Dendritic cell treated with granulocyte-macrophage colony-stimulating factor and Interleukin-4, amounts not matched to agents 40 ng/mL and 50 ng/mL, for 4 days (primary cell): ENCODE results near the gene ARMS2.
A peak's percentile ranks its signal among the peaks of the same experiment; 100 is the strongest.

Experiments
- H3K27ac Mint-ChIP-seq: one replicate; pipeline ENCODE4 v1.8.0; 2022; ENCODE audit warnings: mild to moderate bottlenecking, mixed read lengths
- H3K27me3 Mint-ChIP-seq: one replicate; pipeline ENCODE4 v1.8.0; 2022; ENCODE audit warnings: mild to moderate bottlenecking, mixed read lengths
- H3K36me3 Mint-ChIP-seq: one replicate; pipeline ENCODE4 v1.8.0; 2022; ENCODE audit warnings: low read depth, mixed read lengths
- H3K4me1 Mint-ChIP-seq: one replicate; pipeline ENCODE4 v1.8.0; 2022; ENCODE audit warnings: low read depth, mixed read lengths
- H3K4me3 Mint-ChIP-seq: one replicate; pipeline ENCODE4 v1.8.0; 2022; ENCODE audit warnings: mild to moderate bottlenecking, moderate library complexity, mixed read lengths
- H3K9me3 Mint-ChIP-seq: one replicate; pipeline ENCODE4 v1.8.0; 2022; ENCODE audit warnings: mixed read lengths
- intact Hi-C: fragments of 100-400 bp; cut with micrococcal nuclease; formaldehyde crosslinking; loops from one replicate; pipeline ENCODE4 v1.15.0; 2022

Gene ARMS2

DNA sequence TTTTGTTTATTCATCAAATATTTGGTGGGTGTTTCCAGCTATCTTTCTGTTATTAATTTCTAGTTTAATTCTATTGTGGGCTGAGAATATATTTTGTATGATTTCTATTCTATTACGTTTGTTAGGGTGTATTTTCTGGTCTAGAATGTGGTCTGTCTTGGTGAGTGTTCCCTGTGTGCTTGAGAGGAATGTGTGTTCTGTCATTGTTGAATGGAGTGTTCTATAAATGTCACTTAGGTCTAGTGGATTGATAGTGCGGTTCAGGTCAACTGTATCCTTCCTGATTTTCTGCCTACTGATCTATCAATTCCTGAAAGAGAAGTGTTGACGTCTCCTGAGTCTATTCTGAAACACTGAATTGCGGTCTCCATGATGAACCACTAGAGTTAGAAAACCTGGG, 15.4 kb downstream of the ARMS2 start:
- no peaks in the 10 kb centered on the region for H3K9me3 Mint-ChIP-seq
- H3K4me3 Mint-ChIP-seq: no peak overlapping the region
- H3K27ac Mint-ChIP-seq: no peak overlapping the region
- H3K27me3 Mint-ChIP-seq: peaks cover 30% of the 10 kb centered on the region
- intact Hi-C loops: no loop called here
- no peaks in the 10 kb centered on the region for H3K36me3 Mint-ChIP-seq
- H3K4me1 Mint-ChIP-seq: peaks cover 60% of the 10 kb centered on the region

DNA sequence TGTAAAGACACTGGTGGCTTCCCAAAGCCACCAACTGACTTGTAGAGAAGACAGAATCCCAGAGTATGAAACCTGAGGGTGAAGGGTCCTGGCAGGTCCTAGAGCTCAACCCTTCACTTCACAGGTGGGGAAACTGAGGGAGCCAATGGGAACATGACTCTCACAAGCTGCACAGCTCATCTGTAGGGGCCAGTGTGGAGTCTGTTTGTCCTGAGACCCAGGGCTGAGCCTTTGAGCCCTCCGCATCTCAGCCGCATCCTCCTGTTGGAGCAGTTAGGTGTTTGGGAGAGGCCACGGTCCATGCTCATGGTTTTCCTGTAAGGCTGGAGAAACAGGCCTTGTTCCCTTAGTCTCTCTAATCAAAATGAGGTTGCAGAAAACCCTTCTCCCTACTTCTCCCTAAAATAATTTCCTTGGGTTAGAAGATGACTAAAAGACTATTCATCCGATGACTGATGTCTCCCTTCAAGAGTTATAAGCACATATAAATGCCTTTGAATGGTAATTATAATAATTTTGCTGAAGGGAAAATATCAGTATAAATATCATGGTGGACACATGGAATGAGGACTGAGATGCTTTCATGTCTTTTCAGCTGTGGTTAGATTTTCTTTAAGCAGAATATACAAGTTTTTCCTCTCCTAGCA, 17.2 kb downstream of the ARMS2 start:
- H3K4me1 Mint-ChIP-seq: peaks cover 54% of the 10 kb centered on the region
- no peak overlapping the region for H3K27ac Mint-ChIP-seq
- peaks cover 28% of the 10 kb centered on the region for H3K27me3 Mint-ChIP-seq
- intact Hi-C loops: no loop called here
- no peaks in the 10 kb centered on the region for H3K9me3 Mint-ChIP-seq
- no peak overlapping the region for H3K4me3 Mint-ChIP-seq
- H3K36me3 Mint-ChIP-seq: no peaks in the 10 kb centered on the region

DNA sequence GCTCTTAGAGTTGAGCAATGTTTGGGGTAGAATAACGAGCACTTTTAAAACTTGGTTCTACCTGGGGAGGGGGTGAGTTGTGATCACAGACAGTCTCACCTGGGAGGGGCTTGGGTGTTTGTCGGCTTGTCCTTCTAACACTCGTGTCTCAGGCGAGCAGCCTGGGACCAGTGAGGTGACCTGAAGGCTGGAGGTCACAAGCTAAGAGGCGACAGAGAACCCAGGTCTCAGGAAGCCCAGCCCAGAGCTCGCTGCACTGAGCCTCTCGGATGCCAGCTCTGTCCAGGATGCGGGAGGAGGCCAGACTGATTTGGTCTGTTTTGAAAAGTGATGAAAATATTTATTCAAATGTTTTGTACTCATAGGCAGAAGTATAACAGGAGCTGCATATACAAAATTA, 18.7 kb downstream of the ARMS2 start:
- intact Hi-C loops: no loop called here
- no peaks in the 10 kb centered on the region for H3K9me3 Mint-ChIP-seq
- H3K4me1 Mint-ChIP-seq: peaks cover 40% of the 10 kb centered on the region
- H3K27ac Mint-ChIP-seq: no peak overlapping the region
- H3K27me3 Mint-ChIP-seq: peaks cover 30% of the 10 kb centered on the region
- no peaks in the 10 kb centered on the region for H3K36me3 Mint-ChIP-seq
- no peak overlapping the region for H3K4me3 Mint-ChIP-seq

GRCh38 chr10:122474131-122474818, 19.8 kb downstream of the ARMS2 start:
- Mint-ChIP-seq H3K27me3 (peaks cover 34% of the 10 kb centered on the region), H3K4me1 (peaks cover 28% of the 10 kb centered on the region), H3K36me3 (no peaks in the 10 kb centered on the region), H3K4me3 (peak overlapping the region; percentile 14), H3K27ac (no peak overlapping the region), H3K9me3 (no peaks in the 10 kb centered on the region)
- intact Hi-C loops: no loop called here

DNA sequence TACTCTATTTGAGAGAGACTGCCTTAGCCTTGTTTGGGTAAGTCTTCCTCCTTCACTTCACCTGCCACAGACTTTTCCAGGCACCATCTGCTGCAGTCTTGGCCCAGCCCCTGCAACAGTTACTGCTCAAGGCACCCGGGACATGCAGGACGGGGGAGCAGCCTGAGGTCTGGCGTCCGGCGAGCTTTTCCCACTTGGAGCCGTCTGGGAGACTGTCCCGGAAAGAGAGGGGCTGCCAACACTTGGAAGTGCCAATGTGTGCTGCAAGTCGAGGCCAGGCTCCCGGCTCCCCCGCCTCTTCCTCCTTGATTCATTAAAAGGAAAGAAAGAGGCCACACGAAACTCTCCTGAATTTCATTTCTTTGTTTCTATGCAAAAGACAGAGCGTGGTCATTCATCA, 20.6 kb downstream of the ARMS2 start:
- peaks cover 20% of the 10 kb centered on the region for H3K4me1 Mint-ChIP-seq
- H3K4me3 Mint-ChIP-seq: no peak overlapping the region
- H3K36me3 Mint-ChIP-seq: no peaks in the 10 kb centered on the region
- no peak overlapping the region for H3K27ac Mint-ChIP-seq
- intact Hi-C loops: no loop called here
- no peaks in the 10 kb centered on the region for H3K9me3 Mint-ChIP-seq
- H3K27me3 Mint-ChIP-seq: peaks cover 41% of the 10 kb centered on the region

DNA sequence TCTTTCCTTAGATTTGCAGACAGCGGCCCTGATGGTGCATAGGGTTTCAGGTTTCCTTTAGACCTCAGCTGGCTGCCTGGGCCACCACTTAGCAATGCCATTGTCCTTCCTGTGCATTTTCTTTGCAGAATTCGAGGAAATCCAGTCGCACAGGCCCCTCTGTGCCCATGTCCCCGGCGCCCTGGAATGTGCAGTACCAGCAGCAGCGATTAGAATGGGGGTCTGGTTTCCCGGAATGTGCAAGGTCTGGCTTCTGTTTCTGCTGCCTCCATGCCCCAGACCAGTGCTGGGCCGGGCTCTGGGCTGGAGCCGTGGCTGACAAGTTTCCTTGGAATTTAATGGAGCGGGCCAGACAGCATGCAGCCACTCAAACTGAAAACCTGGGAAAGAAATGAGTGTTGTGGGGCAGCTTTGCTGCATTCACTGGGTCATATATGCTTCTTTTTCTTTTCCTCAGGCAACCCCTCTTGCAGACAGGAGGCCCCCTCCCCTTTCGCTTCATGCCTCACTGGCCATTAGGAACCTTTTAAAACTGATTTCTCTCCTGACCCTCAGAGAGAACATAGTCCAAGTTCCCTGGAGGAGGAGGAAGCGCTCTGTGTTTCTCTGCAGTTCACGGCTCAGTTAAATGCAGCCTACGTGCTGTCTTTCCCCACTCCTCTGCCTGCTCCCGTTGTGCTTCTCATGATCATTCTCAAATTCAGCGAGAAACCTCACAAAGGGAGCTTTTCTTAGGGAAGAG, 21.3 kb downstream of the ARMS2 start:
- H3K36me3 Mint-ChIP-seq: no peaks in the 10 kb centered on the region
- H3K9me3 Mint-ChIP-seq: no peaks in the 10 kb centered on the region
- intact Hi-C loops: no loop called here
- no peak overlapping the region for H3K27ac Mint-ChIP-seq
- no peak overlapping the region for H3K4me3 Mint-ChIP-seq
- peaks cover 17% of the 10 kb centered on the region for H3K4me1 Mint-ChIP-seq
- peaks cover 43% of the 10 kb centered on the region for H3K27me3 Mint-ChIP-seq

DNA sequence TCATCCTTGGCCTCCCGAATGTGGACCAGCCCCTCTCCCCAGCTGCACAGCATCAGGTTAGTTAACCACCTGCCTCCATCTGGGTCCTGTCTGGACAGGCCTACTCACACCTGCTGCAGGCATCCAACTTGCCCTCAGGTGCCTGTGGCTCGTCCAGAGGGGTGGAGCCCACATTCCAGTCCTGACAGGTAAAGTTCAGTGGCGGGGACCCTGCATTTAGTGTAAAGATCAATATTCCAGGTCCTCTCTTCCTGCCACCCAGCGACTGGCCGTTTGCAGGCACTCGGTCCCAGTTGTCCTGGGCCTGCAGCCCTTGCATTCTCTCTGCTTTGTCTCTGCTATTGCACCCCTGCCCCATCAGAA, 21.9 kb downstream of the ARMS2 start:
- no peaks in the 10 kb centered on the region for H3K36me3 Mint-ChIP-seq
- H3K27ac Mint-ChIP-seq: no peak overlapping the region
- peaks cover 17% of the 10 kb centered on the region for H3K4me1 Mint-ChIP-seq
- peaks cover 39% of the 10 kb centered on the region for H3K27me3 Mint-ChIP-seq
- intact Hi-C loops: no loop called here
- no peak overlapping the region for H3K4me3 Mint-ChIP-seq
- peaks cover under 1% of the 10 kb centered on the region for H3K9me3 Mint-ChIP-seq

DNA sequence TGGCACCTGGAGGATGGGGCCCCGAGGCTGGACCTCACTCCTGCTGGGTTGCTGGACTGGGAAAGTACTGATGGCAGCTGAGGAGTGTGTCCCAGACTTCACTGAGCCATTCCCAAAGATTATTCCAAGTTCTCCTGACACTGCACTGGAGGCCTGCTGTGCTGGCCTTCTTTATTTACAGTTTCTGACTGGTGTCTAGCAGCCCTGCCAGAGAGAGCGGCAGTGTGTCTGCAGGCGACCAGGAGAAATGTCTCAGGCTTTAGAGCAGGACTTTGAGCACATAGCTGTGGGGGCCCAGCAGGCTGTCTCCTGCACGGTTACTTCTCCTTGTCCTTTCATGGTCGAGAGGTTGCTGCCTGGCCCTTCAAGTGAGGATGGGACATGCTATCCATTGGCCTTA, 23.0 kb downstream of the ARMS2 start:
- intact Hi-C loops: no loop called here
- H3K36me3 Mint-ChIP-seq: no peaks in the 10 kb centered on the region
- peaks cover 38% of the 10 kb centered on the region for H3K27me3 Mint-ChIP-seq
- H3K27ac Mint-ChIP-seq: no peak overlapping the region
- peaks cover 9% of the 10 kb centered on the region for H3K9me3 Mint-ChIP-seq
- H3K4me3 Mint-ChIP-seq: no peak overlapping the region
- peaks cover 17% of the 10 kb centered on the region for H3K4me1 Mint-ChIP-seq

DNA sequence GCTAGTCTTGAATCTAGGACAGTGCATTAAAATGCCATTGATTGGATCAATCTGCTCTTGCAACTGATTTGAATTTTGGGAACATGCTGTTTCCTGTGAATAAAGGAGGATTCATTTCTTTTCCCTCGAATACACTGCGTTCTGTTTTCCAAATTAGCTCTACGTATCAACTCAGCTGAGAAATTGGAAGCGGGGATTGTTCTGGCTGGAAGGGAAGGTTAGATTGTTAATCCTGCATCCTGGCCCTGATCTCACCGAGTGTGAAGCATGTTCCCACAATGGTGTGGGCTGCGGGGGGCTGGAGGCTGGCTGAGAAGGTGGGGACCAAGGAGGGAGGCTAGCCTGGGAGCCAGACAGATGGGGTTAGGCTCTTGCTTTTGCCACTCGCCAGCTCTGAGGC, 24.5 kb downstream of the ARMS2 start:
- Mint-ChIP-seq H3K36me3 (no peaks in the 10 kb centered on the region), H3K9me3 (peaks cover 9% of the 10 kb centered on the region), H3K27me3 (peaks cover 38% of the 10 kb centered on the region), H3K4me1 (peaks cover 13% of the 10 kb centered on the region), H3K4me3 (no peak overlapping the region), H3K27ac (no peak overlapping the region)
- intact Hi-C loops: no loop called here

DNA sequence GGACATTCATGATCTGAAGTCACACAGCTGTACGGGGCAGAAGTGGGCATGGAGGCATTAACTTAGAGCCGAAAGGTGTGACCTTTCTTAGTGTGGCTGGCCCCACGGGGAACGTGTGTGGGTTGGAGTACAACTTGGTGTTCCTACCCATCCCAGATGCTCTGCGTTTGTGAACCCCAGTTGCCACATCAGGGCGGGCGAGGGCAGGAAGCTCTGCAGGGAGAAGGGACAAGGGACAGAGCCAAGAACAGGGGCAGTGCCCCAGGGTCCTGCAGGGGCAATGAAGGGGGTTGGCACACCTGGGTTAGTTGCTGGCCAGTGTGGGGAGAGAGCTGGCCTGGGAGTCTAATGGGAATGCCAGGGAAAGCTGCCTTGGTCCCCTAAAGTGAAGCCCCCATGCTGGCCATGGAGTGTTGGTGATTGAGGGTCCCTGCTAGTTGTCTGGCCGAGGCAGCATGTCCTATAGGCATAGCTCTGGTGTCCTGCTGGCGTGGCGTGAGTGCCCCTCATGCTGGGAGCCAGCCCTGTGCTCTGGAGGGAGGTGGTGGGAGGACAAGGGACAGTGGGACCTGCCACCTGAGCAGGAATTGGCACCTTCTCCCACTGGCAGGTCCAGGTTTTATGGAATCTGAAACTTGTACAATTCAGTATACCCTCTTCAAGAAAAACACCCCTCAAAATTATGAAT, 25.8 kb downstream of the ARMS2 start:
- H3K27ac Mint-ChIP-seq: no peak overlapping the region
- no peaks in the 10 kb centered on the region for H3K36me3 Mint-ChIP-seq
- H3K4me1 Mint-ChIP-seq: peaks cover under 1% of the 10 kb centered on the region
- H3K9me3 Mint-ChIP-seq: peaks cover 9% of the 10 kb centered on the region
- intact Hi-C loops: no loop called here
- H3K4me3 Mint-ChIP-seq: no peak overlapping the region
- peaks cover 32% of the 10 kb centered on the region for H3K27me3 Mint-ChIP-seq

DNA sequence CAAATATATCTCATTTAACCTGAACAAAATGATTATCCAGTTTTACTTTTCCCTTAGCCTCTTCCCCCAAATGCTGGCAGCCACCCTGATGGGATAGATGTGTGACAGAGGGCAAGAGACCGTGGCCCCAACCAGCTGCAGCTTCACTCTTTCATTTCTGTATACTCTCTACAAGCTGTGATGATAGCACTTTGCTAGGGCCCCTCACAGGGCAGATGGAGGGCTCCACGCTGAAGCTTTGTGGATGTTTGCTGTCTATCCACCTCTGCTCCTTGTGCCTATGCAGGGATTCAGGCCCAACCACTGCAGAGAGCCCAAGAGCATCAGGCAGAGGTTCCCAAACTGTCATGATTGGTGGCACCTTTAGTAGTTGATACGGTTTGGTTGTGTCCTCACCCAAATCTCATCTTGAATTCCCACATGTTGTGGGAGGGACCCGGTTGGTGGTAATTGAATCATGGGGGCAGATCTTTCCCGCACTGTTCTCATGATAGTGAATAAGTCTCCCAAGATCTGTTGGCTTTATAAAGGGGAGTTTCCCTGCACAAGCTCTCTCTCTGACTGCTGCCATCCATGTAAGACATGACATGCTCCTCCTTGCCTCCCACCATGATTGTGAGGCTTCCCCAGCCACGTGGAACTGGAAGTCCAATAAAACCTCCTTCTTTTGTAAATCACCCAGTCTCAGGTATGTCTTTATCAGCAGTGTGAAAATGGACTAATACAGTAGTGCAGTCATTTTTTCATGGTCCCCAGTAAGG, 27.0 kb downstream of the ARMS2 start:
- Mint-ChIP-seq H3K36me3 (no peaks in the 10 kb centered on the region), H3K27ac (no peak overlapping the region), H3K4me1 (peaks cover 11% of the 10 kb centered on the region), H3K4me3 (no peak overlapping the region), H3K9me3 (peaks cover 9% of the 10 kb centered on the region), H3K27me3 (peaks cover 30% of the 10 kb centered on the region)
- intact Hi-C loops: no loop called here

DNA sequence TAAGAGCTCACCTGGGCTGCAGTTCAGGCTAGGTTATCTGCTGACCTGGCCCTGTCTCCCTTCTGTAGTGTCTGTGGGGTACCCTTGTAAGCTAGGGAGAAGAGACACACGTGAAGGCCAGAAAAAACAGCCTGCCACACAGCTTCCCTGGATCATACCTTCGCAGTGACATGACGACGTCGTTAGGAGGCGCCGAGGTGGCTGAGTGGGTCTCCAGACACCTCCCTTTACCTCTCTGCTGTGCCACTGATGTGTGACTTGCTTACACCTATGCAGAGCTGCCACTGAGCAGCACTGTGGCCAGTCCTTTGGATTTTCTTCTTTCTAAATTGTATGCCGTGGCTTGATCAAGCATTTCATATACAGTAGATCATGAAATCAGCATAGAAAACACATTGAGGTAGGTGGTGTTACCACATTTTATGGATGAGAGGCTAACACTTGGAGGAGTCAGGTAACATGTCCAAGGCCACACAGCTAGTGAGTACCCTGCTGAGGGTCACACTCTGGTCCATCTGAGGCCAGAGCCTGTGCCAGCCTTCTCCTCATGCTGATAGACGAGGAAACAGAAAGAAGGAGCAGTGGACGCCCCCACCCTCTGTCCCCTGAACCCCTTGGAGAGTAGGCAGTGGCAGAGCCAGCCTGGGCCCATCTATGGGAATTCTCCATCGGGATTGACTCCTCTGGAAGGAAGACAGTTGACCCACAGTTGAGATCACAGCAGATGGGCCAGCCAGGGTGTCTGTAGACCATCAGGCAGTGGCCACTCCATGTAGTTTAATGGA, 30.0 kb downstream of the ARMS2 start:
- no peak overlapping the region for H3K4me3 Mint-ChIP-seq
- intact Hi-C loops: no loop called here
- no peaks in the 10 kb centered on the region for H3K36me3 Mint-ChIP-seq
- peaks cover 37% of the 10 kb centered on the region for H3K27me3 Mint-ChIP-seq
- H3K9me3 Mint-ChIP-seq: peaks cover 9% of the 10 kb centered on the region
- peaks cover 16% of the 10 kb centered on the region for H3K4me1 Mint-ChIP-seq
- no peak overlapping the region for H3K27ac Mint-ChIP-seq

DNA sequence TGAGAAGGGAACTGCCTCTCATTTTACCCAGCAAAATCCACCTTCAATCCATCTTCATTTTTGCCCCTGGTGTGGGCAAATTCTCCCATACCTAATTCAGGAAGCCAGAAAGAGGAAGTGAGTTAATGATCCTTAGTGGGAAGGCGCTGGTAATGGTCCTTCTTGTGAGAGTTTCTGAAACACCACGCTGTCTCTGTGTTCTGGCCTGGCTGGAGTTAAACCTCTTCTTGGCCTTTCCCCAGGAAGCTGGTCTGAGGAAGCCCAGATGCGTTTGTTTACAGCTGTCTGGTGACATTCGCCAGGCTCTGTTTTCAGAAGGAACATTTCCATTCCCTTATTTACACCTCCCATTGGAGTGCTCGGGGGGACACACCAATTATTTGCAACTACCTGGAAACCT, 31.2 kb downstream of the ARMS2 start:
- H3K36me3 Mint-ChIP-seq: no peaks in the 10 kb centered on the region
- H3K4me1 Mint-ChIP-seq: peaks cover 16% of the 10 kb centered on the region
- no peak overlapping the region for H3K27ac Mint-ChIP-seq

More for the DNA sequence above, 31.2 kb downstream of the ARMS2 start:
- H3K9me3 Mint-ChIP-seq: peaks cover 9% of the 10 kb centered on the region
- intact Hi-C loops: no loop called here
- H3K4me3 Mint-ChIP-seq: no peak overlapping the region
- H3K27me3 Mint-ChIP-seq: peaks cover 35% of the 10 kb centered on the region
